Measurements from ENCODE around the gene STK33.

The STK33 gene

DNA sequence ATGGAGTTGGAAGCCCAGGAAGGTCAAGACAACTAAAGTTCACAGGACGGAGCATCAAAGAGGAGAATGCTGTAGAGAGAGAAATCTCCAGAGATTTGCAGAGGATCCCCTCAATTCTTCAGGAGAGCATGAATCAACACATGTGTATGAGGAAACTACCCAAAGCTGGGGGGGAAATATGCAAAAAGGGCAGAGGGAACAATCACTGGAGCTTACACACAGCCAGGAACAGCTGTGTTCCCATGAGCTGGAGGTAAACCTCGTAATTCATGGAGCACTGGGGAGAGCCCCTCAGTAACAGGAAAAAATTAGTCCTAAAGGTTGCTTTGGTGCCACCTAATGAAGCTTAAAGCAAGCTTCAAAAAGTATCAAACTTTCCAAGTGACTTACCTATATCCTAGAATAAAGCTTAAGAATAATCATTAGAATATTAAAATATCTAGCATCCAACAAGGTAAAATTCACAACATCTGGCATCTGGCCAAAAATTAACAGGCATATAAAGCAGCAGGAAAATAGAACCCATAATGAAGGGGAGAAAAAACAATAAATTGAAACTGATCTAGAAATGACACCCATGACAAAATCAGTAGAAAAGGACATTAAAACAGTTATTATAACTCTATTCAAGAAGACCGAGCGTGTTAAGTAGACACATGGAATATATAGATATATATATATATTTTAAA, 134.2 kb downstream of the STK33 start:
- TF ChIP-seq, protein P1, sequence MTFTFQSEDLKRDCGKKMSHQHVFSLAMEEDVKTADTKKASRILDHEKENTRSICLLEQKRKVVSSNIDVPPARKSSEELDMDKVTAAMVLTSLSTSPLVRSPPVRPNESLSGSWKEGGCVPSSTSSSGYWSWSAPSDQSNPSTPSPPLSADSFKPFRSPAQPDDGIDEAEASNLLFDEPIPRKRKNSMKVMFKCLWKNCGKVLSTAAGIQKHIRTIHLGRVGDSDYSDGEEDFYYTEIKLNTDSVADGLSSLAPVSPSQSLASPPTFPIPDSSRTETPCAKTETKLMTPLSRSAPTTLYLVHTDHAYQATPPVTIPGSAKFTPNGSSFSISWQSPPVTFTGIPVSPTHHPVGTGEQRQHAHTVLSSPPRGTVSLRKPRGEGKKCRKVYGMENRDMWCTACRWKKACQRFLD (tag by site-specific recombination; IDR thresholded peaks at IDR 0.05) = no peak
- TF ChIP-seq ZNF843 (tag by site-specific recombination; IDR thresholded peaks at IDR 0.05) (no peak), ZNF560 (tag by site-specific recombination; IDR thresholded peaks at IDR 0.05; ENCODE audit: borderline replicate concordance) (no peak), ZNF114 (tag by site-specific recombination; IDR thresholded peaks at IDR 0.05) (no peak), ZNF423 (tag by site-specific recombination; IDR thresholded peaks at IDR 0.05) (no peak), ZBTB17 (tag by site-specific recombination; IDR thresholded peaks at IDR 0.05) (no peak), ZNF629 (tag by site-specific recombination; IDR thresholded peaks at IDR 0.05) (no peak), ZNF23 (tag by site-specific recombination; IDR thresholded peaks at IDR 0.05; ENCODE audit: borderline replicate concordance) (no peak), ZNF529 (tag by site-specific recombination; IDR thresholded peaks at IDR 0.05; ENCODE audit: insufficient replicate concordance) (no peak), ZNF596 (tag by site-specific recombination; IDR thresholded peaks at IDR 0.05) (no peak), ZNF121 (tag by site-specific recombination; IDR thresholded peaks at IDR 0.05) (no peak), ZNF174 (tag by site-specific recombination; IDR thresholded peaks at IDR 0.05) (no peak), ZNF548 (tag by site-specific recombination; IDR thresholded peaks at IDR 0.05) (no peak), ZFP69B (tag by site-specific recombination; IDR thresholded peaks at IDR 0.05) (no peak), ZNF223 (tag by site-specific recombination; IDR thresholded peaks at IDR 0.05) (no peak)
- TF ChIP-seq, protein P2, sequence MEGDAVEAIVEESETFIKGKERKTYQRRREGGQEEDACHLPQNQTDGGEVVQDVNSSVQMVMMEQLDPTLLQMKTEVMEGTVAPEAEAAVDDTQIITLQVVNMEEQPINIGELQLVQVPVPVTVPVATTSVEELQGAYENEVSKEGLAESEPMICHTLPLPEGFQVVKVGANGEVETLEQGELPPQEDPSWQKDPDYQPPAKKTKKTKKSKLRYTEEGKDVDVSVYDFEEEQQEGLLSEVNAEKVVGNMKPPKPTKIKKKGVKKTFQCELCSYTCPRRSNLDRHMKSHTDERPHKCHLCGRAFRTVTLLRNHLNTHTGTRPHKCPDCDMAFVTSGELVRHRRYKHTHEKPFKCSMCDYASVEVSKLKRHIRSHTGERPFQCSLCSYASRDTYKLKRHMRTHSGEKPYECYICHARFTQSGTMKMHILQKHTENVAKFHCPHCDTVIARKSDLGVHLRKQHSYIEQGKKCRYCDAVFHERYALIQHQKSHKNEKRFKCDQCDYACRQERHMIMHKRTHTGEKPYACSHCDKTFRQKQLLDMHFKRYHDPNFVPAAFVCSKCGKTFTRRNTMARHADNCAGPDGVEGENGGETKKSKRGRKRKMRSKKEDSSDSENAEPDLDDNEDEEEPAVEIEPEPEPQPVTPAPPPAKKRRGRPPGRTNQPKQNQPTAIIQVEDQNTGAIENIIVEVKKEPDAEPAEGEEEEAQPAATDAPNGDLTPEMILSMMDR (tag by site-specific recombination; IDR thresholded peaks at IDR 0.05) = no peak
- TF ChIP-seq, protein P3, sequence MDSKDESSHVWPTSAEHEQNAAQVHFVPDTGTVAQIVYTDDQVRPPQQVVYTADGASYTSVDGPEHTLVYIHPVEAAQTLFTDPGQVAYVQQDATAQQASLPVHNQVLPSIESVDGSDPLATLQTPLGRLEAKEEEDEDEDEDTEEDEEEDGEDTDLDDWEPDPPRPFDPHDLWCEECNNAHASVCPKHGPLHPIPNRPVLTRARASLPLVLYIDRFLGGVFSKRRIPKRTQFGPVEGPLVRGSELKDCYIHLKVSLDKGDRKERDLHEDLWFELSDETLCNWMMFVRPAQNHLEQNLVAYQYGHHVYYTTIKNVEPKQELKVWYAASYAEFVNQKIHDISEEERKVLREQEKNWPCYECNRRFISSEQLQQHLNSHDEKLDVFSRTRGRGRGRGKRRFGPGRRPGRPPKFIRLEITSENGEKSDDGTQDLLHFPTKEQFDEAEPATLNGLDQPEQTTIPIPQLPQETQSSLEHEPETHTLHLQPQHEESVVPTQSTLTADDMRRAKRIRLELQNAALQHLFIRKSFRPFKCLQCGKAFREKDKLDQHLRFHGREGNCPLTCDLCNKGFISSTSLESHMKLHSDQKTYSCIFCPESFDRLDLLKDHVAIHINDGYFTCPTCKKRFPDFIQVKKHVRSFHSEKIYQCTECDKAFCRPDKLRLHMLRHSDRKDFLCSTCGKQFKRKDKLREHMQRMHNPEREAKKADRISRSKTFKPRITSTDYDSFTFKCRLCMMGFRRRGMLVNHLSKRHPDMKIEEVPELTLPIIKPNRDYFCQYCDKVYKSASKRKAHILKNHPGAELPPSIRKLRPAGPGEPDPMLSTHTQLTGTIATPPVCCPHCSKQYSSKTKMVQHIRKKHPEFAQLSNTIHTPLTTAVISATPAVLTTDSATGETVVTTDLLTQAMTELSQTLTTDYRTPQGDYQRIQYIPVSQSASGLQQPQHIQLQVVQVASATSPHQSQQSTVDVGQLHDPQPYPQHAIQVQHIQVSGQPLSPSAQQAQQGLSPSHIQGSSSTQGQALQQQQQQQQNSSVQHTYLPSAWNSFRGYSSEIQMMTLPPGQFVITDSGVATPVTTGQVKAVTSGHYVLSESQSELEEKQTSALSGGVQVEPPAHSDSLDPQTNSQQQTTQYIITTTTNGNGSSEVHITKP (tag by site-specific recombination; IDR thresholded peaks at IDR 0.05) = no peak
- TF ChIP-seq, protein P4, sequence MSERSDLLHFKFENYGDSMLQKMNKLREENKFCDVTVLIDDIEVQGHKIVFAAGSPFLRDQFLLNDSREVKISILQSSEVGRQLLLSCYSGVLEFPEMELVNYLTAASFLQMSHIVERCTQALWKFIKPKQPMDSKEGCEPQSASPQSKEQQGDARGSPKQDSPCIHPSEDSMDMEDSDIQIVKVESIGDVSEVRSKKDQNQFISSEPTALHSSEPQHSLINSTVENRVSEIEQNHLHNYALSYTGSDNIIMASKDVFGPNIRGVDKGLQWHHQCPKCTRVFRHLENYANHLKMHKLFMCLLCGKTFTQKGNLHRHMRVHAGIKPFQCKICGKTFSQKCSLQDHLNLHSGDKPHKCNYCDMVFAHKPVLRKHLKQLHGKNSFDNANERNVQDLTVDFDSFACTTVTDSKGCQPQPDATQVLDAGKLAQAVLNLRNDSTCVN (tag by site-specific recombination; optimal IDR thresholded peaks at IDR 0.05) = no peak
- TF ChIP-seq, protein P5, sequence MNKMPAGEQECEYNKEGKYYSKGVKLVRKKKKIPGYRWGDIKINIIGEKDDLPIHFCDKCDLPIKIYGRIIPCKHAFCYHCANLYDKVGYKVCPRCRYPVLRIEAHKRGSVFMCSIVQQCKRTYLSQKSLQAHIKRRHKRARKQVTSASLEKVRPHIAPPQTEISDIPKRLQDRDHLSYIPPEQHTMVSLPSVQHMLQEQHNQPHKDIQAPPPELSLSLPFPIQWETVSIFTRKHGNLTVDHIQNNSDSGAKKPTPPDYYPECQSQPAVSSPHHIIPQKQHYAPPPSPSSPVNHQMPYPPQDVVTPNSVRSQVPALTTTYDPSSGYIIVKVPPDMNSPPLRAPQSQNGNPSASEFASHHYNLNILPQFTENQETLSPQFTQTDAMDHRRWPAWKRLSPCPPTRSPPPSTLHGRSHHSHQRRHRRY (tag by site-specific recombination; IDR thresholded peaks at IDR 0.05) = no peak
- H3K27ac ChIP-seq (ENCODE audit: extremely low read depth, low read depth, low read length) = no peak overlapping the region
- H3K36me3 ChIP-seq (ENCODE audit: control insufficient read depth in 2 of 2, insufficient read depth in 1 of 2, low read length in 2 of 2) = peaks cover 0 to 17% of the 10 kb centered on the region in 2 experiments; a peak in 1 of 3 replicates
- CTCF ChIA-PET = no interaction called here
- H3K9me3 ChIP-seq (ENCODE audit: control insufficient read depth, insufficient read depth, low read depth, low read length) = no peaks in the 10 kb centered on the region
- H3K4me1 ChIP-seq (ENCODE audit: control insufficient read depth, insufficient read depth, low read length) = no peaks in the 10 kb centered on the region
- no peak overlapping the region for H3K4me3 ChIP-seq (ENCODE audit: low read depth, low read length)
- POLR2A ChIA-PET = no interaction called here

Data from HEK293 (cell line).